ENCODE measurements around the gene COA1.

DNA sequence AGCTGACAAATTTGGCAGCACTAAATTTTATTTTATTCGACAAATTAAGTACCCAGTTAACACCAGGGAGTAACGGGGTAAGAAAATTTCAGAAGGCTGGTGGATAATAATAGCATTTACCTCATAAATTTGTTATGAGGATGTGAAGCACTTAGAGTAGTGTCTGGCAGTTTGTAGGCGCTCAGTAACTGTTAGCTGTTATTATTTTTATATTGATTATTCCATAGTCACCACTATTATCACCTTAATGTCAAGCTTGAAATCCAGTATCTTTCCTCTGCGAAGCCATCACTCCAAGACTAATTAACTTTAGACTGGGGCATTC, 563 bp upstream of the COA1 start:
- TF ChIP-seq, protein P1, sequence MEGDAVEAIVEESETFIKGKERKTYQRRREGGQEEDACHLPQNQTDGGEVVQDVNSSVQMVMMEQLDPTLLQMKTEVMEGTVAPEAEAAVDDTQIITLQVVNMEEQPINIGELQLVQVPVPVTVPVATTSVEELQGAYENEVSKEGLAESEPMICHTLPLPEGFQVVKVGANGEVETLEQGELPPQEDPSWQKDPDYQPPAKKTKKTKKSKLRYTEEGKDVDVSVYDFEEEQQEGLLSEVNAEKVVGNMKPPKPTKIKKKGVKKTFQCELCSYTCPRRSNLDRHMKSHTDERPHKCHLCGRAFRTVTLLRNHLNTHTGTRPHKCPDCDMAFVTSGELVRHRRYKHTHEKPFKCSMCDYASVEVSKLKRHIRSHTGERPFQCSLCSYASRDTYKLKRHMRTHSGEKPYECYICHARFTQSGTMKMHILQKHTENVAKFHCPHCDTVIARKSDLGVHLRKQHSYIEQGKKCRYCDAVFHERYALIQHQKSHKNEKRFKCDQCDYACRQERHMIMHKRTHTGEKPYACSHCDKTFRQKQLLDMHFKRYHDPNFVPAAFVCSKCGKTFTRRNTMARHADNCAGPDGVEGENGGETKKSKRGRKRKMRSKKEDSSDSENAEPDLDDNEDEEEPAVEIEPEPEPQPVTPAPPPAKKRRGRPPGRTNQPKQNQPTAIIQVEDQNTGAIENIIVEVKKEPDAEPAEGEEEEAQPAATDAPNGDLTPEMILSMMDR (IDR thresholded peaks at IDR 0.05; ENCODE audit: low read depth, low read length), result no peak
- no peak for TF ChIP-seq EZH2phosphoT487 (IDR thresholded peaks at IDR 0.05; ENCODE audit: low read depth)
